Liver (tissue), 3 donors: ENCODE data around the gene RNGTT.
"Not testable (repeated sequence)": the region's sequence is repeated elsewhere in the genome, so short reads cannot be mapped to it uniquely, and the experiment has no call there.

Experiments used
- ATF3 ChIP-seq: IDR thresholded peaks from 2 replicates; pipeline ENCODE4 v1.6.1; 2016; ENCODE audit warnings: antibody characterized with exemption
- CTCF ChIP-seq: fragments of 150-350 bp; IDR thresholded peaks from 2 replicates; pipeline ENCODE4 v1.5.1; 2017; ENCODE audit warnings: improper control_type of control experiment, low read depth, low read length; ENCODE audit not compliant: missing input control
- FOXA1 ChIP-seq: IDR thresholded peaks from 2 replicates; pipeline ENCODE4 v1.6.1; 2016; ENCODE audit warnings: antibody characterized with exemption
- TAF1 ChIP-seq: conservative IDR thresholded peaks from 2 replicates; pipeline ENCODE4 v1.6.1; 2016; ENCODE audit warnings: antibody characterized with exemption, mild to moderate bottlenecking
- YY1 ChIP-seq: IDR thresholded peaks from 2 replicates; pipeline ENCODE4 v1.6.1; 2016; ENCODE audit warnings: antibody characterized with exemption, mild to moderate bottlenecking
- donor health status: healthy.
- donor health status: healthy.

GRCh38 chr6:88907148-88907547 is 56.3 kb downstream of the RNGTT start:
- not testable (repeated sequence) for TF ChIP-seq CTCF, FOXA1, TAF1, ATF3, YY1
